HG03354 (cell line): ENCODE measurements around the gene ANKRD50.

Source experiments
- ATAC-seq: cut with Tn5 transposase; IDR thresholded peaks from one replicate; pipeline ENCODE4 v1.9.1; 2021; ENCODE audit warnings: mild to moderate bottlenecking; ENCODE audit not compliant: unreplicated experiment, poor library complexity, severe bottlenecking

Gene ANKRD50

GRCh38 chr4:124712372-124713184, at the start of gene ANKRD50:
Gene ANKRD50 (minus strand): TSS chr4:124712732. CDS start chr4:124710511, 2,221 bp downstream.
- peak; percentile 76 for ATAC-seq

- no peak for ATAC-seq
Observed at GRCh38 chr4:124757126-124757525, 44.6 kb upstream of the ANKRD50 start.

- ATAC-seq: no peak
Observed at GRCh38 chr4:124754681-124755080, 42.1 kb upstream of the ANKRD50 start.

- ATAC-seq: no peak
Observed at GRCh38 chr4:124753941-124754581, 41.5 kb upstream of the ANKRD50 start.

- ATAC-seq: no peak
Observed at GRCh38 chr4:124749421-124749820, 36.9 kb upstream of the ANKRD50 start.

GRCh38 chr4:124748965-124749364, 36.4 kb upstream of the ANKRD50 start:
- ATAC-seq: no peak

- ATAC-seq: no peak
Observed at GRCh38 chr4:124745985-124746801, 33.7 kb upstream of the ANKRD50 start.

GRCh38 chr4:124743711-124744110, 31.2 kb upstream of the ANKRD50 start:
- ATAC-seq: no peak

- ATAC-seq: no peak
Observed at GRCh38 chr4:124740501-124740900, 28.0 kb upstream of the ANKRD50 start.

- no peak for ATAC-seq
Observed at GRCh38 chr4:124738994-124739393, 26.5 kb upstream of the ANKRD50 start.

GRCh38 chr4:124737619-124738018, 25.1 kb upstream of the ANKRD50 start:
- no peak for ATAC-seq

- ATAC-seq: no peak
Observed at GRCh38 chr4:124736526-124736925, 24.0 kb upstream of the ANKRD50 start.

GRCh38 chr4:124727331-124727890, 14.9 kb upstream of the ANKRD50 start:
- no peak for ATAC-seq

- no peak for ATAC-seq
Observed at GRCh38 chr4:124726269-124726668, 13.7 kb upstream of the ANKRD50 start.

GRCh38 chr4:124722071-124722470, 9.5 kb upstream of the ANKRD50 start:
- ATAC-seq: no peak

- ATAC-seq: no peak
Observed at GRCh38 chr4:124717101-124717500, 4.6 kb upstream of the ANKRD50 start.

GRCh38 chr4:124713185-124713592, 657 bp upstream of the ANKRD50 start:
- ATAC-seq: peak; percentile 55

GRCh38 chr4:124711471-124712371, 811 bp downstream of the ANKRD50 start:
- ATAC-seq: peak; percentile 26

- ATAC-seq: no peak
Observed at GRCh38 chr4:124710911-124711310, 1.6 kb downstream of the ANKRD50 start.
